Measurements from ENCODE around the gene RANBP3.
"Not testable (repeated sequence)": the region's sequence is repeated elsewhere in the genome, so short reads cannot be mapped to it uniquely, and the experiment has no call there.

RANBP3 gene

GRCh38 chr19:5964816-5965565 lies 12.9 kb downstream of the RANBP3 start:
- H3K9me3 ChIP-seq (ENCODE audit: control insufficient read depth, low read length) = no peaks in the 10 kb centered on the region
- H3K27ac ChIP-seq (ENCODE audit: low read depth, low read length, severe bottlenecking) = no peak overlapping the region
- WGBS, 2 experiments (ENCODE audit: insufficient coverage in 2 of 2) = 100% methylated on average over 2 of the region's 5 CpGs
- H3K36me3 ChIP-seq (ENCODE audit: control insufficient read depth, insufficient read depth, low read length) = peaks cover 41% of the 10 kb centered on the region
- peaks cover 37% of the 10 kb centered on the region for H3K4me1 ChIP-seq (ENCODE audit: control insufficient read depth, insufficient read depth, low read length, poor library complexity, severe bottlenecking)
- no peak overlapping the region for H3K4me3 ChIP-seq (ENCODE audit: extremely low read depth, insufficient read depth, low read length, poor library complexity, severe bottlenecking)

- Histone ChIP-seq H3K36me3 (ENCODE audit: control insufficient read depth, insufficient read depth, low read length) (peaks cover 41% of the 10 kb centered on the region), H3K4me1 (ENCODE audit: control insufficient read depth, insufficient read depth, low read length, poor library complexity, severe bottlenecking) (peaks cover 37% of the 10 kb centered on the region), H3K9me3 (ENCODE audit: control insufficient read depth, low read length) (no peaks in the 10 kb centered on the region), H3K27ac (ENCODE audit: low read depth, low read length, severe bottlenecking) (no peak overlapping the region), H3K4me3 (ENCODE audit: extremely low read depth, insufficient read depth, low read length, poor library complexity, severe bottlenecking) (no peak overlapping the region)
- 91 to 100% methylated on average over 6 of the region's 7 CpGs for WGBS, 2 experiments (ENCODE audit: insufficient coverage in 2 of 2)
Measured at GRCh38 chr19:5963855-5964254, 14.1 kb downstream of the RANBP3 start.

DNA sequence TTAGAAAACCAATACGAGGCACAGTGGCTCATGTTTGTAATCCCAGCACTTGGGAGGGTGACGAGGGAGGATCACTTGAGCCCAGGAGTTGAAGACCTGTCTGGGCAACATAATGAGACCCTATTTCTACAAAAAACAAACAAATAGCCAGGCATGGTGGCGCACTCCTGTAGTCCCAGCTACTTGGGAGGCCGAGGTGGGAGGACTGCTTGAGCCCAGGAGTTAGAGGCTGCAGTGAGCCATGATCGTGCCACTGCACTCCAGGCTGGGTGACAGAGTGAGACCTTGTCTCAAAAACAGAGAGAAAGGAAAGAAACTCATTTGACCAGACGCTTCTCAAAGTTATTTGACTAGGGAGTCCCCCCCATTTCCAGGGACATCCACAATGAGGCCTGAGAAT lies 14.7 kb downstream of the RANBP3 start:
- WGBS, 2 experiments (ENCODE audit: insufficient coverage in 2 of 2) = 86 to 100% methylated on average over 6 of the region's 6 CpGs
- peaks cover 32% of the 10 kb centered on the region for H3K4me1 ChIP-seq (ENCODE audit: control insufficient read depth, insufficient read depth, low read length, poor library complexity, severe bottlenecking)
- peak overlapping the region; percentile 65 for H3K27ac ChIP-seq (ENCODE audit: low read depth, low read length, severe bottlenecking)
- H3K4me3 ChIP-seq (ENCODE audit: extremely low read depth, insufficient read depth, low read length, poor library complexity, severe bottlenecking); H3K9me3 ChIP-seq (ENCODE audit: control insufficient read depth, low read length): not testable (repeated sequence)
- H3K36me3 ChIP-seq (ENCODE audit: control insufficient read depth, insufficient read depth, low read length) = peaks cover 41% of the 10 kb centered on the region

DNA sequence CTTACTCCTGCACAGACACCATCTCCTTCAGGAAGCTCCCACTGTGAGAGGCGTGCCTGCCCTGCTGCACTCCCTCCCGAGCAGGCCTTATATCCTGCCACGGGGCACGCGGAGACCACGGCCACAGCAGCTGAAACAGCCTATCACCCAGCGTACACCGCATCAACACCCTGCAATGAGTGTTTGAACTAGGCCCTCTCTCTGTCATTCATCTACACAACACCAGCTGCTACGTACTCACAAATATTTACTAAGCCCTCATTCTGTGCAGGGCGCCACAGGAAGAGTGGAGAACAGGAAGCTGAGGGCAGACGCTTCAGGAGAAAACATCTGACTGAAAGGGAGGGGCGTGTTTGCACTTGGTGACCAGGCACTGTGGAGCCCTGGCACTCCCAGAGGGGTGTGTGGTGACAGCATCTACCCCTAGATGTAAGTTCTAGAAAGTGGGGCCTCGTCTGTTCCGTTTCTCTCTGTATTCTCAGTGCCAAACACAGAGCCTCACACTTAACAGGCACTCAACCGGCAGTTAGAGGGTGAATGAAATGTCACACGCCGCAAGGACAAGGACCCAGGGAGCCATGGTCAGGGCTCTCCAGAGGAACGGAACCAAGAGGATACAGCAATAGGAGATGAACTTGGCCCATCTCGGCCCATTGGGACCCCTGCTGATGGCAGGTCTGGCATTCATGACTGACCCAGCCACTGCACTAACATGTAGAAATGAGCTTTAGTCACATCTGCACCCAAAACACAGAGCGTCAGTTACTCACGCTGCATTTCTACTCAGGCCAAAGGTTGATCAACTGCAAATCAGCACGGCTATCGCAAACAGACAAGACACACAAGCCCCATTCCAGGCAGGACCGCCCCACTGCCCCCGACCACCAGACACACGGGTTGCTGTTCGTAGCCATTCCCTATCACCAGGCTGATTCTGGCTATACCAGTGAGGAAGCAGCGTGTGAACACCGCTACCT lies 15.7 kb downstream of the RANBP3 start:
- H3K36me3 ChIP-seq (ENCODE audit: control insufficient read depth, insufficient read depth, low read length) = peaks cover 35% of the 10 kb centered on the region
- peak overlapping the region; percentile 65 for H3K27ac ChIP-seq (ENCODE audit: low read depth, low read length, severe bottlenecking)
- no peak overlapping the region for H3K4me3 ChIP-seq (ENCODE audit: extremely low read depth, insufficient read depth, low read length, poor library complexity, severe bottlenecking)
- H3K4me1 ChIP-seq (ENCODE audit: control insufficient read depth, insufficient read depth, low read length, poor library complexity, severe bottlenecking) = peaks cover 27% of the 10 kb centered on the region
- WGBS, 2 experiments (ENCODE audit: insufficient coverage in 2 of 2) = 72 to 83% methylated on average over 21 to 24 of the region's 29 CpGs
- no peaks in the 10 kb centered on the region for H3K9me3 ChIP-seq (ENCODE audit: control insufficient read depth, low read length)

DNA sequence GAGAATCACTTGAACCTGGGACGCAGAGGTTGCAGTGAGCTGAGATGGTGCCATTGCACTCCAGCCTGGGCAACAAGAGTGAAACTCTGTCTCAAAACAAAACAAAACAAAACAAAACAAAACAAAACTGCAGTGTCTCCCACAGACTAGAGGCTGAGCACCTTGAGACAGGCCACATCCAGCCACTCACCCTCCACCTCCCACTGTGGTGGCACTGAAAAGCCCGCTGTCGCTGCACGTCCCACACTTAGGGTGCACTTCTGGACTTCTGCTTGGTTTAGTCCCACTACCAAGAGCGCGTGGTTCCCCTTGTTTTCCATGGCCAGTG lies 16.3 kb downstream of the RANBP3 start:
- not testable (repeated sequence) for H3K4me3 ChIP-seq (ENCODE audit: extremely low read depth, insufficient read depth, low read length, poor library complexity, severe bottlenecking); H3K9me3 ChIP-seq (ENCODE audit: control insufficient read depth, low read length)
- WGBS, 2 experiments (ENCODE audit: insufficient coverage in 2 of 2) = 76 to 94% methylated on average over 3 to 5 of the region's 6 CpGs
- Histone ChIP-seq H3K36me3 (ENCODE audit: control insufficient read depth, insufficient read depth, low read length) (peaks cover 28% of the 10 kb centered on the region), H3K27ac (ENCODE audit: low read depth, low read length, severe bottlenecking) (peak overlapping the region; percentile 65), H3K4me1 (ENCODE audit: control insufficient read depth, insufficient read depth, low read length, poor library complexity, severe bottlenecking) (peaks cover 25% of the 10 kb centered on the region)

DNA sequence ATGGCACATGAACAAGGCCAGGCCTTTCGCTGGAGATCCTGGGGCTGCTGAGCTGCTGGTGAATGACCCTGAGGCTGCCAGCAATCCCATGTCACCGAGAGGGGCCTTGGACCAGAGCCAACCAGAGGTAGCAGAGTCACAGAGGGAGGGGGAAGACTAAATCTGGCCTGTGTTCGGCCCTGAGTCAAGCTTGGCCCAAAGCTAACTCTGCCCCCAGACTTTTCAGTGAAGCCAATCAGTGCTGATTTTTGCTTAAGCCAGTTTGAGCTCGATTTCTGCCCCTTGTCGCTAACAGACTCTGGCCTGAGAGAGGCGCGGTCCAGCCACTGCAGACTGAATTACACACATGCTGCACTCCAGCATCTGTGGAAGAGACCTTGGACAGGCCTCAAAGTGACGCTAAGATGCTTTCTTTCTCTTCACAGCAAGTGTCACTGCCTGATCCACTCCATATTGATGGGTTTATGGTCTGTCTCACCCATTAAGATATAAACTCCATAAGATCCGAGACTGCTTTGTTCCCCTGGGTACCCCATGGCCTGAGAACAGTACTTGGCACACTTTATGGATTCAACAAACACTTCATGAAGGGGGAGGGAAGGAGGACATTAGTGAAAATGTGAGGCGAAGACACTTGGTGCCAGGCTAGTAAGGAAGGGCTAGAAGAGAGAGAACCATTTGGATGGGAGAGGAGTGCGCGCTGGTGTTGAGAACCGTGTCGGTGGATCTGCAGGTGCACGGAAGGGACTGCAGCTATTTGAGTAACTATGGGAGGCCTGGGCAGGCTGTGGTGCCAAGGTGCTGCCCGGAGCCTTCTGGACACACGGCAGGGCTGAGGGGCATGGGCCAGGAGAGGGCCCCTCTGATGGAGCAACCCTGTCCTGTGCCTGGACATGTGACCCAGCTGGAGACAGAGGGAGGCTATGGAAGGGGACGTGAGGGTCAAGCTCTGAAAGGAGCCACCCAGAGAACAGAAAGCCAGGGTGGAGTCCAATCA lies 17.6 kb downstream of the RANBP3 start:
- Histone ChIP-seq H3K27ac (ENCODE audit: low read depth, low read length, severe bottlenecking) (no peak overlapping the region), H3K9me3 (ENCODE audit: control insufficient read depth, low read length) (no peaks in the 10 kb centered on the region), H3K4me3 (ENCODE audit: extremely low read depth, insufficient read depth, low read length, poor library complexity, severe bottlenecking) (no peak overlapping the region), H3K4me1 (ENCODE audit: control insufficient read depth, insufficient read depth, low read length, poor library complexity, severe bottlenecking) (peaks cover 21% of the 10 kb centered on the region), H3K36me3 (ENCODE audit: control insufficient read depth, insufficient read depth, low read length) (peaks cover 26% of the 10 kb centered on the region)
- 91 to 94% methylated on average over 14 to 17 of the region's 18 CpGs for WGBS, 2 experiments (ENCODE audit: insufficient coverage in 2 of 2)

GRCh38 chr19:5959260-5960004 lies 18.5 kb downstream of the RANBP3 start:
- WGBS, 2 experiments (ENCODE audit: insufficient coverage in 2 of 2) = 96 to 99% methylated on average over 13 of the region's 14 CpGs
- Histone ChIP-seq H3K36me3 (ENCODE audit: control insufficient read depth, insufficient read depth, low read length) (peaks cover 23% of the 10 kb centered on the region), H3K9me3 (ENCODE audit: control insufficient read depth, low read length) (no peaks in the 10 kb centered on the region), H3K4me1 (ENCODE audit: control insufficient read depth, insufficient read depth, low read length, poor library complexity, severe bottlenecking) (peaks cover 24% of the 10 kb centered on the region), H3K4me3 (ENCODE audit: extremely low read depth, insufficient read depth, low read length, poor library complexity, severe bottlenecking) (no peak overlapping the region), H3K27ac (ENCODE audit: low read depth, low read length, severe bottlenecking) (no peak overlapping the region)

DNA sequence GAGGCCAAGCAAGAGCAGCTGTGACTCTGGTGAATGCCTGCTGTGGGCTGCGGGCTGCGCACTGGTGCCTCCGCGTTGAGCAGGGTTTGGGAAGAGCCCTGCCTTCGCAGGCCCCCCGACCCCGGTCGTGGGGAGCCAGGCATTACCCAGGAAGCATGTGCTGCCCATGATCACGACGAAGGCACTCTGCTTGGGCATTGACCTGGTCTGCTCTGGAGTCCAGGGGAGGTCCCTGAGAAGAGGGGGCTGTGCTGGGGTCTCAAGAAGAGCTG lies 19.2 kb downstream of the RANBP3 start:
- Histone ChIP-seq H3K4me3 (ENCODE audit: extremely low read depth, insufficient read depth, low read length, poor library complexity, severe bottlenecking) (no peak overlapping the region), H3K4me1 (ENCODE audit: control insufficient read depth, insufficient read depth, low read length, poor library complexity, severe bottlenecking) (peaks cover 24% of the 10 kb centered on the region), H3K9me3 (ENCODE audit: control insufficient read depth, low read length) (no peaks in the 10 kb centered on the region), H3K27ac (ENCODE audit: low read depth, low read length, severe bottlenecking) (no peak overlapping the region), H3K36me3 (ENCODE audit: control insufficient read depth, insufficient read depth, low read length) (peaks cover 17% of the 10 kb centered on the region)
- WGBS, 2 experiments (ENCODE audit: insufficient coverage in 2 of 2) = 94 to 97% methylated on average over 6 to 10 of the region's 10 CpGs

DNA sequence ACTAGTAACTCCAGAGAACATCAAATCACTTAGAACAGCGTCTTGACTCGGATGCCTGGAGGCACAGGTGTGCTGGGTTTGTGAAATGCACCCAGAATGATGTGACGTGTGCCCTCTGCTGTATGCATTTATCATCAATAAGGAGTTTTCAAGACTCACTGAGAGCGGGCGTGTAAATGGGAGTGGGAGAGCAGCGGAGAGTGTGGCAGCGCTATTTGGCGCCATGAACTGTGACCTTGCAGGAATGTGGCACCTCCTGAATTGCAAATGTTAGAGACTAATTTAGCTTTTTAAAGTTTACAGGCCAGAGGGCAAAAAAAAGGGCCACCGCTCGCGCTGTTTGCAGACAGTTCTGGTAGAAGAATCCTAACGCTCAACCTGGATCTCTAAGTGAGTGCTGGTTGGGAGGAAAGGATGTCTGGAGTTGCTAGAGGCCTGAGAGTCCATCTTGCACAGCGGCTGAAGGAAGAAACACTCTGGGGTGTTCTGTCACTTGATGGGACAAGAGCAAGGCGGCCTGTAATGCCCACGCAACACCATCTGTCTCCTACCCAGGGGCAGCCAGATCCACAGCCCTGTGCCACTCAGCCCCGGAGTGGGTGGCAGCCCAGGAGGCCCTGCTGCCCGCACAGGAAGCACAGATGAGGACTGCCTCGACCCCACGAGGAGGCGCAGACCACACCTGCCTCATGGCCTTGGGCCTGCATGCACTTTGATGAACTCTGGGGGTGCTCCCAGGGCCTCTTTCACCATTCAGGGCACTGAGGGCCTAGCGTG lies 19.7 kb downstream of the RANBP3 start:
- H3K36me3 ChIP-seq (ENCODE audit: control insufficient read depth, insufficient read depth, low read length) = peaks cover 15% of the 10 kb centered on the region
- peaks cover 24% of the 10 kb centered on the region for H3K4me1 ChIP-seq (ENCODE audit: control insufficient read depth, insufficient read depth, low read length, poor library complexity, severe bottlenecking)
- WGBS, 2 experiments (ENCODE audit: insufficient coverage in 2 of 2) = 73 to 83% methylated on average over 14 to 21 of the region's 21 CpGs
- no peaks in the 10 kb centered on the region for H3K9me3 ChIP-seq (ENCODE audit: control insufficient read depth, low read length)
- H3K4me3 ChIP-seq (ENCODE audit: extremely low read depth, insufficient read depth, low read length, poor library complexity, severe bottlenecking) = no peak overlapping the region
- no peak overlapping the region for H3K27ac ChIP-seq (ENCODE audit: low read depth, low read length, severe bottlenecking)
